DOHH2 (cell line): ENCODE results near the gene ZNF124.

Experiments used
- H3F3A ChIP-seq: fragments of 200-600 bp; sonication (generic), shearing (Covaris generic); 2 replicates; pipeline ENCODE4 v1.6.0; 2016; ENCODE audit warnings: antibody characterized with exemption, mild to moderate bottlenecking; ENCODE audit not compliant: control insufficient read depth, insufficient read depth
- H3K27ac ChIP-seq: fragments of 200-600 bp; sonication (generic); 2 replicates; pipeline ENCODE4 v1.5.1; 2014; ENCODE audit warnings: low read depth, mild to moderate bottlenecking, low read length, moderate library complexity
- H3K27me3 ChIP-seq: fragments of 200-600 bp; sonication (generic); 2 replicates; pipeline ENCODE4 v1.6.1; 2014; ENCODE audit warnings: mild to moderate bottlenecking, low read length, mixed read lengths; ENCODE audit not compliant: control insufficient read depth
- H3K36me3 ChIP-seq: fragments of 200-600 bp; sonication (generic); 2 replicates; pipeline ENCODE4 v1.6.1; 2014; ENCODE audit warnings: mild to moderate bottlenecking, low read length, moderate library complexity, mixed read lengths; ENCODE audit not compliant: control insufficient read depth
- H3K4me1 ChIP-seq: fragments of 200-600 bp; sonication (generic); 2 replicates; pipeline ENCODE4 v1.6.1; 2014; ENCODE audit warnings: mild to moderate bottlenecking, low read length, mixed read lengths; ENCODE audit not compliant: control insufficient read depth
- H3K4me2 ChIP-seq: fragments of 200-600 bp; sonication (generic); 2 replicates; pipeline ENCODE4 v1.6.0; 2014; ENCODE audit warnings: mild to moderate bottlenecking, low read length, moderate library complexity
- H3K4me3 ChIP-seq: fragments of 200-600 bp; sonication (generic); 2 replicates; pipeline ENCODE4 v1.5.1; 2014; ENCODE audit warnings: mild to moderate bottlenecking, low read length, mixed read lengths
- H3K79me2 ChIP-seq: fragments of 200-600 bp; sonication (generic); 2 replicates; pipeline ENCODE4 v1.6.1; 2014; ENCODE audit warnings: mild to moderate bottlenecking, low read length, mixed read lengths; ENCODE audit not compliant: control insufficient read depth
- H3K9me2 ChIP-seq: fragments of 200-600 bp; sonication (generic); replicated peaks from 2 replicates; pipeline ENCODE4 v1.6.1; 2014; ENCODE audit warnings: mild to moderate bottlenecking, low read length, mixed read lengths; ENCODE audit not compliant: control insufficient read depth
- H3K9me3 ChIP-seq: fragments of 200-600 bp; sonication (generic); 2 replicates; pipeline ENCODE4 v1.6.1; 2014; ENCODE audit warnings: antibody characterized with exemption, low read length, mixed read lengths; ENCODE audit not compliant: control insufficient read depth, insufficient read depth
- H4K20me1 ChIP-seq: fragments of 200-600 bp; sonication (generic); 2 replicates; pipeline ENCODE4 v1.6.0; 2014; ENCODE audit warnings: low read depth, mild to moderate bottlenecking, antibody characterized with exemption, low read length, moderate library complexity; ENCODE audit not compliant: control insufficient read depth, insufficient read depth
- CTCF ChIP-seq: fragments of 200-600 bp; sonication (generic); IDR thresholded peaks from one replicate; pipeline ENCODE4 v1.5.1; 2014; ENCODE audit warnings: antibody characterized with exemption, mild to moderate bottlenecking, low read depth, low read length; ENCODE audit not compliant: poor library complexity, severe bottlenecking
- EZH2phosphoT487 ChIP-seq: fragments of 200-600 bp; sonication (generic); IDR thresholded peaks from 2 replicates; pipeline ENCODE4 v1.6.1; 2017; ENCODE audit warnings: borderline replicate concordance, mild to moderate bottlenecking, antibody characterized with exemption, low read length, moderate library complexity, mixed read lengths

ZNF124 gene

GRCh38 chr1:247115545-247115944 is 56.3 kb downstream of the ZNF124 start:
- no peaks in the 10 kb centered on the region for H3K9me2 ChIP-seq

GRCh38 chr1:247115141-247115510 is 56.7 kb downstream of the ZNF124 start:
- no peaks in the 10 kb centered on the region for H3K4me1 ChIP-seq

More at GRCh38 chr1:247115545-247115944, 56.3 kb downstream of the ZNF124 start:
- H3K9me3 ChIP-seq = peaks cover 3% of the 10 kb centered on the region; the same call in 1 of the 2 replicates
- no peak overlapping the region for H3K4me3 ChIP-seq
- TF ChIP-seq EZH2phosphoT487 (no peak), CTCF (no peak)
- no peak overlapping the region for H3K27ac ChIP-seq
- H3K79me2 ChIP-seq = no peaks in the 10 kb centered on the region
- H3F3A ChIP-seq = no peaks in the 10 kb centered on the region
- H4K20me1 ChIP-seq = no peaks in the 10 kb centered on the region
- H3K4me2 ChIP-seq = no peak overlapping the region
- H3K27me3 ChIP-seq = no peaks in the 10 kb centered on the region
- no peaks in the 10 kb centered on the region for H3K4me1 ChIP-seq
- no peaks in the 10 kb centered on the region for H3K36me3 ChIP-seq

GRCh38 chr1:247114351-247115140 is 57.3 kb downstream of the ZNF124 start:
- H3K79me2 ChIP-seq = no peaks in the 10 kb centered on the region
- H3K27ac ChIP-seq = no peak overlapping the region
- no peaks in the 10 kb centered on the region for H3K36me3 ChIP-seq
- H3K4me1 ChIP-seq = no peaks in the 10 kb centered on the region
- no peak overlapping the region for H3K4me3 ChIP-seq
- H4K20me1 ChIP-seq = no peaks in the 10 kb centered on the region
- no peaks in the 10 kb centered on the region for H3K27me3 ChIP-seq
- H3F3A ChIP-seq = no peaks in the 10 kb centered on the region
- H3K9me3 ChIP-seq = peaks cover 3% of the 10 kb centered on the region; the same call in 1 of the 2 replicates
- TF ChIP-seq CTCF (no peak), EZH2phosphoT487 (no peak)
- H3K4me2 ChIP-seq = no peak overlapping the region
- H3K9me2 ChIP-seq = no peaks in the 10 kb centered on the region

More at GRCh38 chr1:247115141-247115510, 56.7 kb downstream of the ZNF124 start:
- no peak overlapping the region for H3K4me3 ChIP-seq
- H3K79me2 ChIP-seq = no peaks in the 10 kb centered on the region
- H3K36me3 ChIP-seq = no peaks in the 10 kb centered on the region
- H3K4me2 ChIP-seq = no peak overlapping the region
- H4K20me1 ChIP-seq = no peaks in the 10 kb centered on the region
- TF ChIP-seq EZH2phosphoT487 (no peak), CTCF (no peak)
- no peak overlapping the region for H3K27ac ChIP-seq
- peaks cover 3% of the 10 kb centered on the region; the same call in 1 of the 2 replicates for H3K9me3 ChIP-seq
- H3K9me2 ChIP-seq = no peaks in the 10 kb centered on the region
- no peaks in the 10 kb centered on the region for H3K27me3 ChIP-seq
- no peaks in the 10 kb centered on the region for H3F3A ChIP-seq
